Stimulated activated CD8-positive, alpha-beta memory T cell treated with anti-CD3 and anti-CD28 coated beads, Interleukin-12 subunit alpha, Interleukin-12 subunit beta, amount 100 ng/mL, for 4 hours (primary cell): ENCODE results near the gene ITGAE.
"Not testable (repeated sequence)": the region's sequence is repeated elsewhere in the genome, so short reads cannot be mapped to it uniquely, and the experiment has no call there.

Source experiments
- DNase-seq: peaks from one replicate; pipeline ENCODE4 v3.0.0-alpha.2; 2020; ENCODE audit warnings: low read depth

Gene ITGAE

GRCh38 chr17:3800362-3801271 lies at the start of gene ITGAE:
ITGAE (minus strand) TSS chr17:3801188; CDS start chr17:3801144, 44 bp downstream.
- DNase-seq: no peak

- DNase-seq: no peak
Observed at GRCh38 chr17:3848229-3848835, 47.3 kb upstream of the ITGAE start.

- no peak for DNase-seq
Observed at GRCh38 chr17:3847165-3847670, 46.2 kb upstream of the ITGAE start.

GRCh38 chr17:3846437-3847164 lies 45.6 kb upstream of the ITGAE start:
- DNase-seq: no peak

- peak; percentile 82 for DNase-seq
Observed at GRCh38 chr17:3845621-3846436, 44.8 kb upstream of the ITGAE start, which contains the start of gene NCBP3. NCBP3 (minus strand) TSS chr17:3846246; CDS start chr17:3846223, 23 bp downstream.

- DNase-seq: peak; percentile 11
Observed at GRCh38 chr17:3845291-3845620, 44.3 kb upstream of the ITGAE start.

GRCh38 chr17:3844556-3844955 lies 43.6 kb upstream of the ITGAE start:
- not testable (repeated sequence) for DNase-seq

GRCh38 chr17:3843935-3844516 lies 43.0 kb upstream of the ITGAE start:
- DNase-seq: peak; percentile 16

GRCh38 chr17:3838206-3838605 lies 37.2 kb upstream of the ITGAE start:
- DNase-seq: no peak

GRCh38 chr17:3836551-3836950 lies 35.6 kb upstream of the ITGAE start:
- DNase-seq: no peak

- DNase-seq: no peak
Observed at GRCh38 chr17:3835410-3836229, 34.6 kb upstream of the ITGAE start.

GRCh38 chr17:3834811-3835210 lies 33.8 kb upstream of the ITGAE start:
- DNase-seq: no peak

- no peak for DNase-seq
Observed at GRCh38 chr17:3828852-3829232, 27.9 kb upstream of the ITGAE start.

GRCh38 chr17:3828151-3828851 lies 27.3 kb upstream of the ITGAE start:
- DNase-seq: no peak

- peak; percentile 29 for DNase-seq
Observed at GRCh38 chr17:3827124-3827773, 26.3 kb upstream of the ITGAE start.

- no peak for DNase-seq
Observed at GRCh38 chr17:3826191-3826590, 25.2 kb upstream of the ITGAE start.

- DNase-seq: no peak
Observed at GRCh38 chr17:3821101-3821500, 20.1 kb upstream of the ITGAE start.

- no peak for DNase-seq
Observed at GRCh38 chr17:3818786-3819185, 17.8 kb upstream of the ITGAE start.
